HCEC 1CT (cell line): Measurements from ENCODE around the gene GSTM2.
A peak's percentile ranks its signal among the peaks of the same experiment; 100 is the strongest.
"Not testable (repeated sequence)": the region's sequence is repeated elsewhere in the genome, so short reads cannot be mapped to it uniquely, and the experiment has no call there.

Experiments used
- DNase-seq: peaks from one replicate; pipeline ENCODE4 v3.0.0-alpha.2; 2017

The GSTM2 gene

GRCh38 chr1:109650609-109651008 lies 17.2 kb upstream of the GSTM2 start:
- no peak for DNase-seq

DNA sequence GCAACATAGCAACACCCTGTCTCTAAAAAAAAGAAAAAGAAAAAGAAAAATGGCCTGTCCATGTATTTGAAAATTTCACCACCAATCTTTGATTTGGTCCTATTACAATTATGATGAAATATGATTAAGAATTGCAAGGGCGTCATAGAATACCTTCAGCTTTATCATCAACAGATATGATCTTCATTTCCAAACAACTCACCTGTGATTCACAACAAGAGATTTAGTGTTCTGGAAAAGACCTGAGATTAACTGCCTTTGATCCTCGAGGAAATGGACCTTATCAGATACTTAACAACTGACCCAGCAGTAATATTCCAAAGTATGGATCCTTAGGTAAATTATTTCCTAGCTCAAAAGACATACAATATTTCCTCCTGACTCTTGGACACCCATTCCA lies 15.5 kb upstream of the GSTM2 start:
- no peak for DNase-seq

DNA sequence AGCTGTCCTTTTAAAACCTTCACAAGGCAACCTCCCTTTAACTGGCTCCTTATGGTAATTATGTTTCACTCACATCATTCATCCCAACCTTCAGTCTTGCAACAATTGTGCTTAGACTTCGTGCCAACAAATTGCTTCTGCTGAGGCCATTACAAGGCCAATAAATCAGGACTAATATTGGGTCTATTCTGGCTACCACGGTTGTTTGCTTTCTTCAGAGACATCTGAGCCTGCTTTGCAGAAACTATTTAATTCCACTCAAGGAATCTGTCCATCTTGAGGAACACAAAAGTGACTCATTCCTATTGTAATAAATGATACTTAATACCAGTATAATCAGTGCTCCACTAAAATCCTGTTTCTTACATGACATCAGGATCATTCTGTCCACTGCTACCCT lies 14.6 kb upstream of the GSTM2 start:
- DNase-seq = no peak

- DNase-seq = no peak
These were observed 13.3 kb upstream of the GSTM2 start for GRCh38 chr1:109654519-109654918.

GRCh38 chr1:109655615-109656519 lies 12.0 kb upstream of the GSTM2 start, which contains the start of gene GSTM4:
GSTM4 (plus strand) TSS chr1:109656099; CDS start chr1:109656390, 291 bp downstream.
- DNase-seq = peak; percentile 53

DNA sequence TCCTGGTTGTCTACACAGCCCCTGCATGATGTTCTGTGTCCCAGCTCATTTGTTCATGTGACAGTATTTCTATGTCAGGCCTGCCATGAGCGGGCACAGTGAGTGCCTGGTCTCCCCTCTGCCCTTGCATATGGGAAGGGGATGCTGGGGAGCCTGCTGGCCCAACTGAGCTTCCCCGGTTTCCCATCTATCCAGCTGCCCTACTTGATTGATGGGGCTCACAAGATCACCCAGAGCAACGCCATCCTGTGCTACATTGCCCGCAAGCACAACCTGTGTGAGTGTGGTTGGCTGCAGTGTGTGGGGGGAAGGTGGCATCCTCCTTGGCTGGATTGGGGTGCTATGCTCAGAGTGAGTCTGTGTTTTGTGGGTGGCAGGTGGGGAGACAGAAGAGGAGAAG lies 10.5 kb upstream of the GSTM2 start:
- no peak for DNase-seq

- no peak for DNase-seq
These were observed 9.9 kb upstream of the GSTM2 start for GRCh38 chr1:109657970-109658369.

- DNase-seq = no peak
These were observed 9.3 kb upstream of the GSTM2 start for GRCh38 chr1:109658533-109659042.

DNA sequence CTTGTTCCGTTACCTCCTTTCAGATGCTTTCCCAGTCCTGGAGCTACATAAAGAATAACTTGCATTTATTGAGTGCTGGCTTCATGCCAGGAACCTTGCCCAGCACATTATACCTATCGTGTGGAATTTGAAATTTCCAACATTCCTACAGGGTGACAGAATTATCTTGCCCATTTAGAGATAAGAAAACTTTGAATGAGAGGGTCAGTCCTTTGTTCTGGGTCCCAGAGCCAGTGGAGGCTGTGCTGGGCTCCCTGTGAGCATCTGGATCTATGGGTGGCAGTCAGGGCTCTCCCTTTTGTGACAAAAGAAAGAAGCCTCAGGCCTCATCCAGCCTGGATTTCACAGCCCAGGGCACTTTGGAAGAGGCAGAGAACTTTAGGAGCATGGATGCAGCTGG lies 8.7 kb upstream of the GSTM2 start:
- DNase-seq = no peak

- DNase-seq = no peak
These were observed 7.7 kb upstream of the GSTM2 start for GRCh38 chr1:109659997-109660690.

GRCh38 chr1:109660691-109661026 lies 7.2 kb upstream of the GSTM2 start:
- DNase-seq = not testable (repeated sequence)

DNA sequence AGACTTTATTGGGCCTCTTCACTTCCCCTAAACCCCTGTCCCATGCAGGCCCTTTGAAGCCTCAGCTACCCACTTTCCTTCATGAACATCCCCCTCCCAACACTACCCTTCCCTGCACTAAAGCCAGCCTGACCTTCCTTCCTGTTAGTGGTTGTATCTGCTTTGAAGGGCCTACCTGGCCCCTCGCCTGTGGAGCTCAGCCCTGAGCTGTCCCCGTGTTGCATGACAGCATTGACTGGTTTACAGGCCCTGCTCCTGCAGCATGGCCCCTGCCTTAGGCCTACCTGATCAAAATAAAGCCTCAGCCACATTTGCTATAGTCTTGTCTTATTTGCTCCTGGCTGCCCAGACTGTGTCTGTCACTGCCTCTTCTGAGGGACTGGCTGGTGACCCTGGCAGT lies 6.5 kb upstream of the GSTM2 start:
- no peak for DNase-seq

GRCh38 chr1:109664671-109665070 lies 3.2 kb upstream of the GSTM2 start:
- DNase-seq = no peak

DNA sequence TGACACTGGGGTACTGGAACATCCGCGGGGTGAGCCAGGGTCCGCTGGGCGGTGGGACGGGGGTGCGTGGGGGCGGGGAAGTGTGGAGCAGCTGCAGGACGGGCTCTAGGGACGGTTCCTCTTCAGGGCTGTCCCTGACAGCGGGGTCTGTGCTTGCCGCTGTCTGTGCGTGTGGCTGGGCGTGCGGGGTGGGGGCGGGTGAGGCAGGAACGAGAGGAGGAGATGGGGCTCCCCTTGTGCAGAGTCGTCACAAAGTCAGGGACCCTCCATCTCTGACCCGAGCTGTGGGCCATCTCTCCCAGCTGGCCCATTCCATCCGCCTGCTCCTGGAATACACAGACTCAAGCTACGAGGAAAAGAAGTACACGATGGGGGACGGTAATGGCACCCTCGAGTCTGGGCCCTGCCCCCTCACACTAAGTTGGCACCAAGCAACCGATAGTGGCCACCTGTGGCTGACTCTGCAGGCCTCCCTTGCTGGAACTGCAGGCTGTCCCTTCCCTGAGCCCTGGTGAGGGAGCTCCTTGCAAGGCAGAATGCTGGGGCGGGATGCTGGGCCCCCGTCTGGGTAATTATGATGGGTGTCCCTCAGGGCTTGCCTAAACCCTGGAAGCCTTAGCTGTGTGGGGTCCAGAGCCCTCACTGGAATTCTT lies 392 bp downstream of the GSTM2 start:
- no peak for DNase-seq

- DNase-seq = no peak
These were observed 1.5 kb downstream of the GSTM2 start for GRCh38 chr1:109669246-109669948.

GRCh38 chr1:109669949-109670302 lies 2.1 kb downstream of the GSTM2 start:
- not testable (repeated sequence) for DNase-seq

- no peak for DNase-seq
These were observed 3.2 kb downstream of the GSTM2 start for GRCh38 chr1:109671067-109671466.

DNA sequence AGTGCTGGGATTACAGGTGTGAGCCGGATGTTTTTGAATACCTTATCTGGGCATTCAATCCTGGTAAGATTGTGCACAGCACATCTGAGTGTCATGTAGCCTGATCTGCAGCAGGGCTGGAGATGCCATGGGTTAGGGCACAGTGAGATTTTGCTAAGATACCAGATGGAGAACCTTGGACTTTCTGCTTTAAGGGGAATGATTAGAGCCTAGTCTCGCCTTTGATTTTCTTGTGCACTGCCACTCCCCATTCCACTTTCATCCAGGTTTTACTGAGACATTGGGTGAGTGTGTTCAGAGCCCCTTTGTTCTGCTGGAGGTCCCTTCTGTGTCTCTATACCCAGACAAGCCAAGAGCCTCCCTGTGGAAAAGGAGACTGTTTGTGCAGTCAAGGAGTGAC lies 6.0 kb downstream of the GSTM2 start:
- not testable (repeated sequence) for DNase-seq

- DNase-seq = not testable (repeated sequence)
These were observed 9.0 kb downstream of the GSTM2 start for GRCh38 chr1:109676683-109677381.

- DNase-seq = no peak
These were observed 9.6 kb downstream of the GSTM2 start for GRCh38 chr1:109677459-109677858.

DNA sequence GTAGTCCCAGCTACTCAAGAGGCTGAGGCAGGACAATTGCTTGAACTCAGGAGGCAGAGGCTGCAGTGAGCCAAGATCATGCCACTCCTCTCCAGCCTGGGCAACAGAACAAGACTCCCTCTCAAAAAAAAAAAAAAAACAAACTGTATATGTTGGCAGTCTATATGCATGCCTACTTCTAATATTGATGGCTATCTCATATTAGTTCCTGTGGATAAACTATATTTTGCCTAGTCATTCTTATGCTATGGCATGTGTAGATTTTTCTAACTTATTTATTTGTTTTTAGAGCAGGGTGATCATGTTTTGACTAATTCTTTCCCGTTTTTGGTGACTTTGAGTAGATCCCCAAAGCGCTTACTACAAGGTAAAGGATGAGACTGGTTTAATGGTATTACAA lies 10.8 kb downstream of the GSTM2 start:
- not testable (repeated sequence) for DNase-seq

GRCh38 chr1:109684777-109685176 lies 16.9 kb downstream of the GSTM2 start:
- not testable (repeated sequence) for DNase-seq
